SU-DHL-6 (cell line): ENCODE measurements around the gene GPR180.

Experiments
- EZH2phosphoT487 ChIP-seq: fragments of 200-600 bp; sonication (generic), shearing (Covaris generic); conservative IDR thresholded peaks from 2 replicates; pipeline ENCODE4 v1.6.1; 2018; ENCODE audit warnings: mild to moderate bottlenecking, antibody characterized with exemption, low read length, moderate library complexity, mixed read lengths
- TF ChIP-seq, protein P1 (sequence below): fragments of 200-600 bp; sonication (generic); IDR thresholded peaks from one replicate; pipeline ENCODE4 v1.5.1; 2017; ENCODE audit warnings: antibody characterized with exemption, mild to moderate bottlenecking, low read length, moderate library complexity; ENCODE audit not compliant: insufficient read depth, poor library complexity, severe bottlenecking

- TF ChIP-seq, protein P1, sequence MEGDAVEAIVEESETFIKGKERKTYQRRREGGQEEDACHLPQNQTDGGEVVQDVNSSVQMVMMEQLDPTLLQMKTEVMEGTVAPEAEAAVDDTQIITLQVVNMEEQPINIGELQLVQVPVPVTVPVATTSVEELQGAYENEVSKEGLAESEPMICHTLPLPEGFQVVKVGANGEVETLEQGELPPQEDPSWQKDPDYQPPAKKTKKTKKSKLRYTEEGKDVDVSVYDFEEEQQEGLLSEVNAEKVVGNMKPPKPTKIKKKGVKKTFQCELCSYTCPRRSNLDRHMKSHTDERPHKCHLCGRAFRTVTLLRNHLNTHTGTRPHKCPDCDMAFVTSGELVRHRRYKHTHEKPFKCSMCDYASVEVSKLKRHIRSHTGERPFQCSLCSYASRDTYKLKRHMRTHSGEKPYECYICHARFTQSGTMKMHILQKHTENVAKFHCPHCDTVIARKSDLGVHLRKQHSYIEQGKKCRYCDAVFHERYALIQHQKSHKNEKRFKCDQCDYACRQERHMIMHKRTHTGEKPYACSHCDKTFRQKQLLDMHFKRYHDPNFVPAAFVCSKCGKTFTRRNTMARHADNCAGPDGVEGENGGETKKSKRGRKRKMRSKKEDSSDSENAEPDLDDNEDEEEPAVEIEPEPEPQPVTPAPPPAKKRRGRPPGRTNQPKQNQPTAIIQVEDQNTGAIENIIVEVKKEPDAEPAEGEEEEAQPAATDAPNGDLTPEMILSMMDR = no peak
- no peak for TF ChIP-seq EZH2phosphoT487
These were observed 70.7 kb downstream of the GPR180 start for GRCh38 chr13:94672400-94672799.
